Subcutaneous abdominal adipose tissue (tissue), 5 donors: ENCODE measurements around the gene TMBIM6.
"Not testable (repeated sequence)": the region's sequence is repeated elsewhere in the genome, so short reads cannot be mapped to it uniquely, and the experiment has no call there.

ENCODE experiments used
- H3K27ac ChIP-seq: one replicate; pipeline ENCODE4 v1.7.0; 2013; ENCODE audit warnings: low read depth, mild to moderate bottlenecking, inconsistent platforms, low read length, moderate library complexity
- H3K27me3 ChIP-seq, 5 donors: one replicate each; pipeline ENCODE4 v1.7.0; 2013; ENCODE audit warnings: low read length in 5 of 5, inconsistent platforms in 1 of 5; ENCODE audit not compliant: control insufficient read depth in 5 of 5, insufficient read depth in 4 of 5
- H3K36me3 ChIP-seq, 5 donors: one replicate each; pipeline ENCODE4 v1.7.0; 2013; ENCODE audit warnings: low read length in 5 of 5; ENCODE audit not compliant: control insufficient read depth in 5 of 5, insufficient read depth in 5 of 5
- H3K4me1 ChIP-seq, 5 donors: one replicate each; pipeline ENCODE4 v1.7.0; 2013; ENCODE audit warnings: low read length in 5 of 5, mild to moderate bottlenecking in 3 of 5, moderate library complexity in 1 of 5; ENCODE audit not compliant: control insufficient read depth in 5 of 5, insufficient read depth in 5 of 5
- H3K4me3 ChIP-seq, 5 donors: one replicate each; pipeline ENCODE4 v1.7.0; 2013; ENCODE audit warnings: low read length in 5 of 5, low read depth in 1 of 5
- H3K9ac ChIP-seq, 5 donors: one replicate each; pipeline ENCODE4 v1.7.0; 2013; ENCODE audit warnings: low read length in 5 of 5, mild to moderate bottlenecking in 4 of 5, moderate library complexity in 3 of 5
- H3K9me3 ChIP-seq, 5 donors: one replicate each; pipeline ENCODE4 v1.7.0; 2013; ENCODE audit warnings: low read length in 5 of 5; ENCODE audit not compliant: control insufficient read depth in 5 of 5
- donor health status: healthy.
- donor health status: healthy.
- donor health status: healthy.
- donor health status: healthy.
- donor health status: healthy.

TMBIM6 gene

DNA sequence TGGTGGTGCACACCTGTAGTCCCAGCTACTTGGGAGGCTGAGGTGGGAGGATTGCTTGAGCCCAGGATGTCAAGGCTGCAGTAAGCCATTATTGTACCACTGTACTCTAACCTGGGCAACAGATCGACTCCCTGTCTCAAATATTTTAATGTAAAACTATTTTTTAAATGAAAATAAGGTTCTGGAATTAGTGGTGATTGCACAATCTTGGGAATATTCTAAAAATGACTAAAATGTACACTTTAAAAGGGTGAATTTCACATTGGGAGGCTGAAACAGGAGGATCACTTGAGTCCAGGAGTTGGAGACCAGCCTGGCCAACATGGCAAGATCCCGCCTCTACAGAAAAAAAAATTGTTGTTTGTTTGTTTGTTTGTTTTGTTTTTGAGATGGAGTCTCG, 12.9 kb upstream of the TMBIM6 start:
- Histone ChIP-seq H3K9ac (no peak overlapping the region), H3K36me3 (no peaks in the 10 kb centered on the region), H3K4me3 (no peak overlapping the region), H3K4me1 (no peaks in the 10 kb centered on the region), H3K27me3 (peaks cover 0 to 3% (median 0%) of the 10 kb centered on the region in 5 donors), H3K9me3 (no peaks in the 10 kb centered on the region), H3K27ac (no peak overlapping the region)

DNA sequence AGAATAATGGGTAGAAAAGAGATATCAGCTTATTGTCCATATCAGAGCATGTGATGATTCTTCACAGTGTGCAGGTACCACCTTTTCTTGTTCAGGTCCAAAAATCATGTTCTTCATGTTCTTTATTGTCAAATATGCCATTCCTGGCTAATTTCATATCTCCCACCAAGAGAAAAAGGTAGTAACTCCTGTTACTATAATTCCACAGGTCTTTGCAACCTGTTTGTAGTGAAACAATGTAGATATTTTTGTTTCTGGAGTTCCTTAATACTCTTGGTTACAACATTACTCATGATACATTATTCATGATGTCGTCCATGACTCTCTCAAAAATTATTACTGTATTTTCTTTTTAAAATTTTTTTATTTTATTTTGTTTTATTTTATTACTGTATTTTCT, 11.3 kb upstream of the TMBIM6 start:
- Histone ChIP-seq H3K4me3 (no peak overlapping the region), H3K27me3 (peaks cover 0 to 3% (median 0%) of the 10 kb centered on the region in 5 donors), H3K9ac (no peak overlapping the region), H3K9me3 (no peaks in the 10 kb centered on the region), H3K27ac (no peak overlapping the region), H3K36me3 (no peaks in the 10 kb centered on the region), H3K4me1 (no peaks in the 10 kb centered on the region)

DNA sequence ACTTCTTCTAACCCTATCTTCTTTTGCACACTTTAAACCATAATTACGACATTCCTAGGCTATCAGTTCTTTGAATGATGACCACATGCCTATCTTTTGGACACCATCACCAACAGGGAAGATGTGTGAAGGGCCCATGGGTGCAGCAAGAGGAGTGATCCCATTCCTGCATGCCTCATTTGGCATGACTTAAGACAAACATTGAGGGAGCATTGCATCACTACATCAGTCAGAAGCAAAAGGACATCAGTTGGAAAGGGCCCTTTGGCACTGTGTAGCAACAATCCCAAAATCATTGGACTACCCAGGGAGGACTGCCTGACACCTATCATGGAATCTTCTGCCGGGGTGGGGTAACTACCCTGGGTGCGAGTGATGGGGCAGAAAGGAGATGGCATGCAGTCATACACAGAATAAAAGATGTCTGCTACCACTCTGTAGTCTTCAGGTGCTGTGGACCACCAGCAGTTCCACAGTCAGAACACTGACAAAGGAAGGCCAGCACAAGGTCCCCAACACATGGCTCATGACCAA, 10.7 kb upstream of the TMBIM6 start:
- no peaks in the 10 kb centered on the region for H3K9me3 ChIP-seq
- no peak overlapping the region for H3K27ac ChIP-seq
- peaks cover 0 to under 1% (median 0%) of the 10 kb centered on the region in 5 donors for H3K27me3 ChIP-seq
- no peaks in the 10 kb centered on the region for H3K4me1 ChIP-seq
- H3K4me3 ChIP-seq = no peak overlapping the region
- no peaks in the 10 kb centered on the region for H3K36me3 ChIP-seq
- H3K9ac ChIP-seq = no peak overlapping the region

DNA sequence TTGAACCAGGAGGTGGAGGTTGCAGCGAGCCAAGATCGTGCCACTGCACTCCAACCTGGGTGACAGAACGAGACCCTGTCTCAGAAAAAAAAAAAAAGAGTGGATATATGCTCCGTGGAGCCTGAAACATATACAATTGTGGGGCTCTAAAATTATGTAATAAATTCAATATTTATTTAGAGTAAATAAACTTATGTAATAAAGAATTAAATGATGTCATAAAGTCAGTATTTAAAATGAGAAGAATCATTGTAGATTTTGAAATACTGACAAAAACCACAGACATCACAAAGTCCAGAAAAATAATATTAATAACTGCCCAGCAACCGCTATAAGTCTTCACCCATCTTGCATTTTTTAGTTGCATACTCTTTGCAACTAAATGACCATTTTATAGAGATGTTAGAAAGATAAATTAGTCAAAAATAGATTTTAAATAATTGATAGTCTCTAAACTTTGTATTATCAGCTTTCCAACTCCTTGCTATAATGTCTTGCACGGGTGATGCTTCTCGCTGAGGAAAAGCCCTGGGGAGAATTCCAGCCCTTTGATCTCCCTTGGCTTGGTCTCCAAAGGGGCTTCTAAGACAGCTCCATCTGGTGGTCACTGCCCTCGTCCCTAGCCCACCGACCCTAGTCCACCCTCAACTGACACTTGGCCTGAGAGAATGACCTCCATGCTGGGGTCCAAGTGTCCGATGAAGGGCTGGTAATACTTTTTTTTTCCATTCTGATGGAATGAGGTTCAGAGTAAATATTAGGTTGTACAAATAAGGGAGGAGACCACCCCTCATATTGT, 7.9 kb upstream of the TMBIM6 start:
- H3K27me3 ChIP-seq = no peaks in the 10 kb centered on the region
- no peaks in the 10 kb centered on the region for H3K36me3 ChIP-seq
- H3K4me1 ChIP-seq = no peaks in the 10 kb centered on the region
- no peak overlapping the region for H3K9ac ChIP-seq
- H3K27ac ChIP-seq = no peak overlapping the region
- no peak overlapping the region for H3K4me3 ChIP-seq
- no peaks in the 10 kb centered on the region for H3K9me3 ChIP-seq

DNA sequence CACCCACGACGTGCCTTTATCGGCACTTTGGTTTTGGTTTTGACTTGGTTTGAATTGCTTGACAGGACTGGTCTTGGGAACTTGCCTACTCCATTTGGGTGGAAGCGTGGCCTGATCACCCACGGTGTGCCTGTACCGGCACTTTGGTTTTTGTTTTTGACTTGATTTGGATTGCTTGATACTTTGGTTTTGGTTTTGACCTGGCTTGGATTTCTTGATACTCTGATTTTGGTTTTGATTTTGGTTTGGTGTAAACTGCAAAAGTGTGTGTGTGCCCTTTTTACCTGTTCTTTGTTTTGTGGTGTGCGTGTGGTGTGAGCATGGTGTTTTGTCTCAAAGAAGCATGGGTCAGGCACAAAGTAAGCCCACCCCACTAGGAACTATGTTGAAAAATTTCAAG, 6.5 kb upstream of the TMBIM6 start:
- not testable (repeated sequence) for H3K4me1 ChIP-seq, H3K9ac ChIP-seq, H3K4me3 ChIP-seq, H3K27ac ChIP-seq, H3K27me3 ChIP-seq, H3K9me3 ChIP-seq, H3K36me3 ChIP-seq

DNA sequence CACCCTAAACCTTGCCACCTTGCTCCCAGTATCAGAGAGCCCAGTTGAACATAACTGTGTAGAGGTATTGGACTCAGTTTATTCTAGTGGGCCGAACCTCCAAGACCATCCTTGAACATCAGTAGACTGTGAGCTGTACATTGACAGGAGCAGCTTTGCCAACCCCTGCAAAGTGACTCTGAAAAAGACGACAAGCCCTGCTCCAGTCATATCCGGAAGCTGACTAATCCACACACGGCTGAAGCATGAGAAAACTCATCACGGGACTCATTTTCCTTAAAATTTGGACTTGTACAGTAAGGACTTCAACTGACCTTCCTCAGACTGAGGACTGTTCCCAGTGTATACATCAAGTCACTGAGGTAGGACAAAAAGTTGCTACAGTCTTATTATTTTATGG, 2.6 kb upstream of the TMBIM6 start:
- not testable (repeated sequence) for H3K4me3 ChIP-seq, H3K9ac ChIP-seq, H3K36me3 ChIP-seq, H3K9me3 ChIP-seq, H3K27me3 ChIP-seq, H3K27ac ChIP-seq
- peaks cover 0 to 21% (median 17%) of the 10 kb centered on the region in 5 donors for H3K4me1 ChIP-seq

DNA sequence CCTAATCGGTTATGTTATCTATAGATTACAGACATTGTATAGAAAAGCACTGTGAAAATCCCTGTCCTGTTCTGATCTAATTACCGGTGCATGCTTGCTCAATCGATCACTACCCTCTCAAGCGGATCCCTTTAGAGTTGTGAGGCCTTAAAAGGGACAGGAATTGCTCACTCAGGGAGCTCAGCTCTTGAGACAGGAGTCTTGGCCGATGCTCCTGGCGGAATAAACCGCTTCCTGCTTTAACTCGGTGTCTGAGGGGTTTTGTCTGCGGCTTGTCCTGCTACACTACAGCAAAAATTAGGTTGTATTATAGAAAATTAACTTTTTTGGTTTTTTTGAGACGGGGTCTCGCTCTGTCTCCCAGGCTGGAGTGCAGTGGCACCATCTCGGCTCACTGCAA, 1.1 kb upstream of the TMBIM6 start:
- peaks cover 0 to 36% (median 32%) of the 10 kb centered on the region in 5 donors for H3K4me1 ChIP-seq
- H3K36me3 ChIP-seq, H3K27me3 ChIP-seq, H3K9ac ChIP-seq, H3K4me3 ChIP-seq, H3K27ac ChIP-seq, H3K9me3 ChIP-seq: not testable (repeated sequence)

DNA sequence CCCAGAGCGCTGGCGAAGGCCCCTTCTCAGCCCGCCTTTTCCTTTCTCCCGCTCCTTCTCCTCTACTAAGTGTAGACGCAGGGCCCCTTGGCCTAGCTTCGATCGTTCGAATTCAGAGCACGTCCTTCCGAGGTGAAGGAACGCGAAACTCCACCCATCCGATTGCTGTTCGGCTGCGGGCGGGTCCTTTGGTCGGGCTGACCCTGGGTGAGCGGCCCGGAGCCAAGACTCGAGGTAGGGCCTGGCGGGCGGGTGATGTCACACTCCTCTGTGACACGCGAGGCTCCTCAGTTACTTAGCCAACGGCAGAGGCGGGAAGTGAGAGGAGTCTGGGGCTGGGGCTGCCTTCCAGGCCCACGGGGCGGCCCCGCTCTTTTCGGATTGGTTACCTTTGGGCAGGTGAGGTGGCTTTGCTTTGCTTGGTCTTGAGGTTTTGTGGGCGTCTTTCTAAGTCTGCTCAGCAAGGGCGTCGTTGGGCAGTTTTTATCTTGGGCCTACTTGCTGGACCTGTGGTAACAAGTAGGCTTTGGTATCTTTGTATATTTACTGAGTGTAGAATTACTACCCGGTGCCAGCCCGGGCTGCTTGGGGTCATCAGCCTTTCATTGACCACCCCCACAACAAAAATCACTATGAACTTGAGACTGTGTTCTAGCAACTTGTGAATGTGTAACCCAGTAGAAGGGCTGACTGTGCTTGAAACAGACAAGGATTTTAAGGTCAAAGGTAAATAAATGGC, 694 bp downstream of the TMBIM6 start:
- peak overlapping the region; percentile 71 to 97 (median 97) for H3K9ac ChIP-seq
- H3K27me3 ChIP-seq = no peaks in the 10 kb centered on the region
- H3K4me3 ChIP-seq = peak overlapping the region; percentile 66 to 100 (median 98)
- no peaks in the 10 kb centered on the region for H3K9me3 ChIP-seq
- H3K4me1 ChIP-seq = peaks cover 0 to 44% (median 39%) of the 10 kb centered on the region in 5 donors
- H3K36me3 ChIP-seq = peaks cover 0 to 2% (median 0%) of the 10 kb centered on the region in 5 donors
- peak overlapping the region; percentile 98 for H3K27ac ChIP-seq

DNA sequence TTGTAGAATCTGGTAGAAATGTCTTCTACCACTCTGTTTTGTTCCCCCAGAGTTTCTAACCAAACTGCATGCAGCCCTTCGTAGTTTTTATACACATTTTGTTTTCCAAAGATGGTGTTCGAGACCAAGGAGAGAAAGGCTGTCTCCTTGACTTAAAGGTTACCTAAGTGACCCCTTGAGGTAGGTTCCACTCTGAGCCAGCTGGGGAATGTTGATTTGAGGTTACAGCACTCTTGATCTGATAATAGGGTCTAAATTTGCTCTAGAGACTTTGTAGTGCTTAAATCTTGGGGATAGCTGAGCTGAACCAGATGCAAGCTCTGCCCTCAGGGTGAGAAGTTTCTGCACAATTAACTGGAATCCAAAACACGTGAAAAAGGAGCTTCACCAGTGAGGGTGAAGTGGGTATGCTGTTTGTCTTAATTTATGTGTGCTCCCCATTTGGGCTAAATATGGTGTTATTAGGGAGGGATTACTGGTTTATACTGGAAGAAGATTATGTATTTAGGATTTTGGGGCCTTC, 3.1 kb downstream of the TMBIM6 start:
- no peaks in the 10 kb centered on the region for H3K27me3 ChIP-seq
- H3K4me3 ChIP-seq = no peak overlapping the region
- peaks cover 0 to 59% (median 49%) of the 10 kb centered on the region in 5 donors for H3K4me1 ChIP-seq
- H3K27ac ChIP-seq = peak overlapping the region; percentile 3
- no peaks in the 10 kb centered on the region for H3K9me3 ChIP-seq
- H3K36me3 ChIP-seq = peaks cover 0 to 6% (median 2%) of the 10 kb centered on the region in 5 donors
- peak overlapping the region in 3 of 5 donors; percentile 33 to 52 (median 41) for H3K9ac ChIP-seq

DNA sequence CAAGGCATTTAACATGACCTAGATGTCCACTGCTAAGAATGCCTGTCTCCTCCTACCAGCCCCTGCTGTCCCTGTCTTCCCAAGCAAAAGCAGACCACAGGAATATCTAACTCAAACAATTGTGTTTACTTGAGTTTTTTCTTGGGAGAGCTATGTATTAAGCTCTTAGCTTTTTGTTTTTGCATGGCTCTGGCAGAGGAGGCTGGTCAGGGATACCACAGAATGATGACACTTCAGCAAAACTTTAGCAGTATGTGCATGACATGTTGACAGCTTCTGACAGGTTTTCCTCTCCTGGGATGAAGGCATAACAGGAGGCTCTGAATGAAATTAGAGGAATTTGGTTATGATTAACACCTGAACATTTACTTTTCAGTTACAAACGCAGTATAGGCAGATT, 6.9 kb downstream of the TMBIM6 start:
- Histone ChIP-seq H3K9ac (peak overlapping the region in 1 of 5 donors; percentile 8), H3K9me3 (no peaks in the 10 kb centered on the region), H3K36me3 (peaks cover 9 to 14% (median 14%) of the 10 kb centered on the region in 5 donors)

More for the DNA sequence above, 6.9 kb downstream of the TMBIM6 start:
- Histone ChIP-seq H3K4me3 (no peak overlapping the region), H3K27ac (no peak overlapping the region), H3K4me1 (peaks cover 0 to 71% (median 56%) of the 10 kb centered on the region in 5 donors), H3K27me3 (no peaks in the 10 kb centered on the region)
